NCI-H2029 (cell line): Measurements from ENCODE around the gene DTNB.
"Not testable (repeated sequence)": the region's sequence is repeated elsewhere in the genome, so short reads cannot be mapped to it uniquely, and the experiment has no call there.

ENCODE experiments used
- DNase-seq: peaks from one replicate; lab custom pipeline; 2025; lab: John Stamatoyannopoulos, UW

Gene DTNB

DNA sequence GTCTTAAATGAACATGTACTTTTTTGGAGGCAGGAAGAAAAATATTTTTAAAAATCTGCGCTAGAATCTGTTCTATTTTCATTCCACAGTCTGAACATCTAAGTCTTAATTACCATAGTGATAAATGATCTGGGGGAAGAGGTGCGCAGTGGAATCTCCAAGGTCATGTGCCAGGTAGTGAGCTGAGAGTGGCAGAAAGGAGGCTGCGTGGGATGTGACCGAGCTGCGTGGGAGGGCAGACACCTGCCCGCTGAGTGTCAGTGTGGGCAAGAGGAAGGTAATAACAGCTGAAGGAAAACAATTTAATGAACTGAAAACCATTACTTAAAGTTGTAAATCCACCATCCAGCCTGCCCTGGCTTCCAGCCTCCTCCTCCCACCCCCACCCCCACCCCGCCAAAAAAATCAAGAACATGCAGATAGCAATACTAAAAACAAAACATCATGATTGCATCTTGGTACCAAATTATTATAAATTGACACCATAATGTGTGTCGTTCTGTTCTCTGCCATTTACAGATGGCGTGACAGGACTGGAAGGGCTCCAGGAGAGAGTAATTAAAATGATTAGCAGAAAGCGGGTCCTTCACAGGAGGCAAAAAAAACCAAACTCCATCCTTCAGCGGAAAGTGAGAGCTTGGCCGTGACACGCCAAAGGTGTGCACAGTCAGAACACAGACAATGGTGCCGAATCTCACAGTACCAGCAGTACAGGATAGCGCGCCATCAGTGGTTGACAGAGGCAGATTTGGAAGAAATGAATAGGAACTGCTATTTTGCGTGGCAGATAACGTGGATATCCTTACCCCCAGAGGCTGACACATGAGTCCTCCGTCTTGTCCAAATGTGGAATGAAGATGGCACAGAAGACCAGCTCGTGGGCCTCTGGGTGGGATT, 11.4 kb upstream of the DTNB start:
- no peak for DNase-seq

DNA sequence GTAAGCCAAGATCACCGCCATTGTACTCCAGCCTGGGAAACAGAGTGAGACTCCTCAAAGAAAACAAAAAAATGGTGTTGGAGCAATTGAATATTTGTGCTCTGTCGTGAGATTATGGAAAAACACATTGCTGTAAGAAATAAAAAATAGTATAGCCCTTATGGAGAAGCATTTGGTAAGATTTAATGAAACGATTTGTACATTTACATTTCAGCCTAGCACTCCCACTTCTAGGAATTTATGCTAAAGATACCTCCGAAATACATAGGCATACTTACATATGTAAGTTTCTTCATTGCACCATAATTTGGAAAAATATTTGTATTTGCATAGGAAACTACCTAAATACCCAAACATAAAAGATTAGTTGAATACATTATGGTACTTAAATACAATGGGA, 8.7 kb upstream of the DTNB start:
- no peak for DNase-seq

DNA sequence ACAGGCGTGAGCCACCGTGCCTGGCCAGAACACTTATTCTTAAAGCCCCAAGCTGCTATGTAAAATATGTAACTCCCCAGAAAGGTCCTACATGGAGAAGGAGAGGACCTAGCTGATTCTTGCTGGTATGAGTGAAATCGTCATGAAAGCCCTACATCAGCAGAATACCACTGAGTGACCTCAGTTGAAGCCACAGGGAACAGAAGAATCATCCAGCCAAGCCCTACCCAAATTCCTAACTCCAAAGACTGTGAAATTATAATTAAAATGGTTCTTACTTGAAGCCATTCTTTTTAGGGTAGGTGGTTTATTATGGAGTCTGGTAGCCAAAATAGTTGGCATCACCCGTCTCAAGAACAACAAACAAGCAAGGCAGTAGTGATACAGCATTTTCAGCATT, 4.5 kb upstream of the DTNB start:
- no peak for DNase-seq

DNA sequence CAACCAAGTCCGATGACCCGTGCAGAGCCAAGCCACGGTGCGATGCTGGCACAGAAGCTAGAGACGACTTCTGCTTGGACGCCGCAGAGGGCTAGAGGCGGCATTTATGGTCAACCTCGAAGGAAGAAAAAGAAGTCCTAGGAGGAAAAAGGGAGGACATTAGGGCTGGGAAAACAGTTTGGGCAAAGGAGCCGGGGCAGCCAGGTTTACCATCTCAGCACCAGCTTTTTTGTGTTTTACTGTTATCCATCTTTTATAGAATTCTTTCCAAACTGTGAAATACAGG, 643 bp upstream of the DTNB start:
- DNase-seq: no peak

DNA sequence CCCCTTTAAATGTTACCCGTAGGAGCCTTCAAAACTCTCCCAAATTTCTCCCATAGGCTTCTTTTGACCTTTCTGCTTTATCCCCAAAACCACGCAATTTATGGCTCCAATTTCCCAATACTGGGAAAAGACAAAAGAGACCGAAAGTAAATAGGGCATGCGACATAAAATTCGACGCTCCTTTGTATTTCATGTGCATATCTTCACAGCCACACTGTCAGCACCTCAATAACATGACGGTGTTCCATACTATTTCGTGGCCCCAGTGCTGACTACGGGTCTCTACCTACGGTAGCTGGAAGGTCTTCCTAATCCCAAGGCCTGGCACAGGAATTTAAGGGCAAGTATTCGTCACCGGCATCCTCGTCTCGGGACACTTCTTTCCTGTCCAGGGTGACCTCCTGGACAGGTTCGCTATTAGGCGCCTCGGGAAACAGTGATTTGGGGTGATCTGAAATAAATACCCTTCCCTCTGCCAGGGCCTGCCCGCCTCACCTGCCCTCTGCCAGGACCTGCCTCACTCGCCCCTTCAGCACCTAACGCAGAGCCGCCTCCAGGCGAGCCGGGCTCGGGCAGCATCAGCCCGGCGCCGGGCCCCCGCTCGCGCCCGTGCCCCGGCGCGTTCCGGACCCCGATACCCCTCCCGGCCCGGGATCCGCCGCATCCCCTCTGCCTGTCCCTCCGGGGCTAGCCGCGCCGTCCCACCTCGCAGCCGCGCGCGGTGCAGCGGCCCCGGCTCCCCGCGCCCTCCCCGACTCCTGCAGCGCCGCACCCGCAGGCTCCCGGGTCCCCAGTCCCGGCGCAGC, 680 bp downstream of the DTNB start:
- peak; percentile 31 for DNase-seq

DNA sequence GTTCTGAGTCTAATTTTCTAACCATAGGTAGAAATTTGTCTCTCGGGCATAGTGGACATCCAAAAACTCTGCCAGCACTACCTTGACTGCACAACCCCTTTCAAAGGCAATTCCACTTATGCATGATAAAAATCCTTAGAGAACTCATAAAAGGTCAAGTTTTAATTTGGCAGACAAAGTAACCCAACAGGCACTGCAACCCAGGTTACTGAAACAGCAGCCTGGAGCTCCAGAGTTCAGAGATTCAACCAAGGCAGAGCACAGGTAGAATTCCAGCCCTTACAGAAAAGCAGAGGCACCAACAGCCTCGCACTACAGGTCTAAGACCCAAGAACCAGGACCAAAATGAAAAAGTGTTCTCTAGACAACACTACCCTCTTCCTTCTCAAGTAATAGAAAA, 1.8 kb downstream of the DTNB start:
- DNase-seq: no peak

DNA sequence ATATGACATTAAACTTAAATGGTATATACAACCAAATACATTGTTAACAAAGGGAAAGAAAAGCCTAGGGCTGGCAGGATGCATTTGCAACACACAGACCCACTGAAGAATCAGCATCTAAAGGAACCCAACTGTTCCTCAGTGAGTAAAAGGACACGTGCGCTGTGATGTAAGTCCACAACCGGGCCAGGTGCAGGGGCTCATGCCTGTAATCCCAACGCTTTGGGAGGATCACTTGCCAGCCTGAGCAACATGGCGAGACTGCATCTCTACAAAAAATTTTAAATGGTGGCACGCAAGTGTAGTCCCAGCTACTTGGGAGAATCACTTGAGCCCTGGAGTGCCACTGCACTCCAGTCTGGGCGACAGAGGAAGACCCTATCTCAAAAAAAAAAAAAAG, 3.9 kb downstream of the DTNB start:
- no peak for DNase-seq

DNA sequence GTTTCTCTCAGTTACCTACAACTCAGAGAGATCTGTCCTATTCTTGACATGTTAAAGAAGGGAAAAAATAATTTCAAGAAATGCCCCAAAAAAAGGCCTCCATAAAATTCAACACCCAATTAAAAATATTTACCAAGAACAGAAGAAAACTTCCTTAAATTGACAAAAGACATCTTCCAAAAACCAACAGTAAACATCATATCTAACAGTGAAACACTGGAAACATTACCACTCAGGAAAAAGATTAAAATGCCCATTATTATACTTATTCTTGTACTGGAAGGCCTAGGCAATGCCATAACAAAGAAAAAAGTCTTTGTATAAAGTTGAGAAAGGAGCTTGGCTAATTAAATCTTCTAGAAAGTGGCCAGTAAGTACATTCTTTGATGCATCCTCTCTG, 7.2 kb downstream of the DTNB start:
- DNase-seq: no peak

DNA sequence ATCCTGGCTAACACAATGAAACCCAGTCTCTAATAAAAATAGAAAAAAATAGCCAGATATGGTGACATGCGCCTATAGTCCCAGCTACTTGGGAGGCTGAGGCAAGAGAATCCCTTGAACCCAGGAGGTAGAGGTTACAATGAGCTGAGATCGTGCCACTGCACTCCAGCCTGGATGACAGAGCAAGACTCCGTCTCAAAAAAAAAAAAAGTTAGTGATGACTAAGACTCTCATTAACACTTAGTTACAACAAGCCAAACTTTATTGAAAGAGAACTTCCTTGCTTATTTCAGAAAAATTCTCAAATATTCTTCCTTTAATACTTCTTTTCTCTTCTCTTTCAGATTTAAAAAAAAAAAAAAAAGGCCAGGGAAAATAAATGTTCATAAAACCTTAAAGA, 7.9 kb downstream of the DTNB start:
- not testable (repeated sequence) for DNase-seq

DNA sequence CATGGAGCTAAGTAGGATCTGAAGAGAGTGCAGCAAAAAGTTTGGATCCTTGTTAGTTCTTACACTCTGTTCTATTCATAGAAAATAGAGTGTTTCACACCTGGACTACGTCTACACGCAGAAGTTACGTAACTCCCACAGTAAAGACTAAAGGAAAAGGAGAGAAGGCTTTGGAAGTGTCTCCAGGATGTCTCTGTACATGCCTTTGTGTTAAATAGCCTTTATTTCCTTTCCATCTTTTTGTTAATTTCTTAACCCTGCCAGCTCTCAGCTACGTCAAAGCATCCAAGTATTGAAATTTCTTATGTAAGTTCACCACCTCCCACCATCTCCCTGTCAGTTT, 8.4 kb downstream of the DTNB start:
- DNase-seq: no peak

DNA sequence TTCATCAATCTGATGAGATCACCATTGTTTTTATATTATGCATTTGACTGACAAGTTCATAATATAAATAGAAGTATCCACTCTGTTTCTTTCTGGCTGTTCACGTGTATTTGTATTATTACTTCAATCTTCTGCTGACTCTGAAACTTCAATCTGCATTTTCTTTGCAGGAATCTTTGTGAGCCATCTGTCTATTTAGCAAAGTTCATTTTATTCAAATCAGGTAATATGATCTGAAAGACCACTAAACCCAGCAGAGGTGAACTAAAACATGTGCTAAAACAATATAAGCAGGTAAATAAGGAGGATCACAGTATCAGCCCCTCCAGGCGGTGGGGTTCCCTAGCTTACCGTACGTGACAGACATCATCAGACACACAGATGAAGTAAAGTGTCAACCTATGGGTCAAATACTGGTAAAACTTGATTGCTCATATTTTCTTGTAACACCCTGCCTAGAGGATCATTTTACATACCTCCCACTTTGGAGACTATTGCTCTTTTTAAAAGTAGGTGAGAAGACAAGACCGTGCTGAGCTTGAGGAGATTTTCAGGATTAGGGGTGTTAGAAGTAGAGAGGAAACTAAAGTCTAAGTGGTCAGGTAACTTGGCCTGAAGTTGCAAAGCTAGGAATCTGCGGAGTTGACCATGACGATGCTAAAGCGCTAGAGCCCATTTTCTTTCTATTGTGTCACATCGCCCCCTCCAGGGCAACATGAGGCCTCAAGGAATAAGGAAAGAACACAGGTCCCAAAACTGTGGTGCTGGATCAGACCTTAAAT, 9.0 kb downstream of the DTNB start:
- no peak for DNase-seq

DNA sequence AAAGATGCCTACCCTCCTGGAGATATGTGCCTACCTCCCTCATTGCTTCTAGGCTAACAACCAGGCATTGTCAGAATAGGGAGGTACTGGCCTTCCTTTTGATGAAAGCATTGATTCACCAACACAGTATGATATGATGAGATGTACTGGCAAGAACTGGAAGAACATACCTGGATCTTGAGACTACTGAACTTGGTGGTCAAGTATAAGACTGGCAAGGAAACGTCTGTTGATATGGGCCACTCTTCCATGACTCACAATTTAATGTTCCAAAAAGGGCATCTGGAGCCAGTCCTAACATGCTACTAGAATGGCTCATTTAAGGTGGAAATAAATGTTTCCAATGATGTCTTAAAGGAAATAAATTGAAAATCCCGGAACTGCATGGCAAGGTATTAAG, 18.1 kb downstream of the DTNB start:
- DNase-seq: no peak

DNA sequence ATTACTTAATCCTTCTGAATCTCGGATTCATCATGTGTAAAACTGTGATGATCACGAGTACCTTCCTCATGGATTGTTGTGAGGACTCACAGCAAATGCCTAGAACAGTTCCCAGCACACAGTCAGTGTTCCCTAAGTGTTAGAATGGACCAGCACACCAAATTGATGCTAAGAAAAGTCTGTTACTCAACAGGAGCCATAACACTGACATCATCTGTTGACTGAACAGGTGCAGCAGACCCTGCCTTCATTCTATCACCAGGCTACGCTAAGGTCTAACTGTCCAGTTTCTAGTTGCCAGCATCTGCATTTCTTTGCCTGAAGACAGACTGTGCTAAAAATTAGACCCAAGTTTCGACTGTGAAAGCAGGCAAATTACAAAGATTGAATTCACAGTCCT, 18.6 kb downstream of the DTNB start:
- no peak for DNase-seq

DNA sequence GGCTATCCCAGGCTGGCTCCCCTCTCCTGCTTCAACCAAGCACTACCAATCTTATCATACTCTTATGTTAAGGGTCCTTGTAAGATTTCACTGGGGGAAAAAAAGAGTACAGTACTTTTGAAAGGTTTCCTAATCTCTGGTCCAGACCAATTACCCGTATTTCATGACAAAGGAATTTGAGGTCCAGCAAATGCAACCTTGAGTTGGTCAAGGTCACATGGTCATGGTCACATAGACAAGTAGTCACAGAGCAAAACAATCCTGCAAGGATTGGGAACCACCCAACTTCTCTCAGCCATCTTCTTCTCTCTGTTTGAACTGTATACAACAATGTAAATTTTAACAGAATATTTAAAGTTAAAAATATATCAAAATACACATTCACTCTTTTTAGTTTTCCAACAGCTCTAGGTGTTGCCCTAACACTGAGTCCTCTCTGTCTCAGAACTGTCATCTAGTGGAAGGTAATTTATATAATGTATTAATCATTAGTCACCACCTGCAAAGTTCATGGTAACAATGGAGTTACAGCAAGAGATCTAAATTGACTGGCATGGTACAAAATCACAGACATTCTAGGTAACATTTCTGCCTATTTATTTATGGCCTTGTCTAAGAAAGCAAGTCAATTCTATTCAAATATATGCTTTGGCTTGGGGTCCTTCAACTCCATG, 21.5 kb downstream of the DTNB start:
- DNase-seq: no peak

DNA sequence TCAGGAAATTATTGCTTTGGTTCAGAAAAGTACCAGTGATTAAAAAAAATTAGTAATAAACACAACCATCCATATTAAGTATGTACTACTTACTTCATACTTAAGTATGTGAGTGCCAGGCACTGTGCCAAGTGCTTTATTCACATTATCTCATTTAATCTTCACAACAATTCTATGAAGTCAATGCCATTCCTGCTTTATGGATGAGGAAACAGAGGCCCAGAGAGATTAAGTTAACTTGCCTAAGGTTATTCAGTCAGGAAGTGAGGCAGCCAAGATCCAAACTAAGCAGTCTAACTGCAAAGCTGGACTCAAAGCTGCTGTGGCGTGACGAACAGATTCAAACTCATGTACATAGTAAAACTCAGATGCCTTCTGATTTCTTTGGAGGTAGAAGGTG, 22.3 kb downstream of the DTNB start:
- no peak for DNase-seq

DNA sequence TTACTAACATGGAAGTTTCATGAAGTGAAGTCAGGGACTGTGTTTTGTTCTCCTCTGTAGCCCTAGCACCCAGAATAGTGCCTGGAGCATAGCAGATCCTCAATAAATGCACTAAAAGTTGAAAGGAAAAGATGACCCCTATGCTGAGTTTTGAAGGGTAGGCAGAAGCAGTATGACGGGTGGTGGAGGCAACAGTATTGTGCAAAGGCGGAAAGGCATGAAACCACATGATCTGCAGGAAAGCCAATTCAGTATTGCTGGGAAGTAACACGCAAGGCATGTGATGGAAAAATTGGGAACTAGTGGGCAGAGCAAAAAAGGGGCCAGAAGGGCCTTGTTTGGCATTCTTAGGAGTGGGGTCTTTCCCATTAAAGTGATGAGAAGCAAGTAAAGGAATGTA, 23.1 kb downstream of the DTNB start:
- no peak for DNase-seq

DNA sequence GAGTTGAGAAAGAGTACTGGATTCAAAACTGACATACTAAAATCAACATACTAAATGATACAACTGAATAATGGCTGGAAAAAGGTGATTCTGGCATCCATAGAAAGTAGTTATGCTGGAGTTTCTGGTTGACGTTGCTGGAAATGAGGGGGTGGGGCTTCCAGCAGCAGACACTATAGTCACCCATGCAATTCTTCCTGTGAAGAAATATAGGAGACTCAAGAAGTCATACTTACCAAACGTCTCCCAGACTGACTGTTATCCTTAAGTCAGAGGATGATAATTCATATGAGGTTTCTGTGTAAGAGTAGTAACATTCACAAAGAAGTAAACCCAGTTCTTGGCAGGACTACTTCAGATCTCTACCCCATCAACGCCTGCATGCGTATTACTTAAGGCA, 23.6 kb downstream of the DTNB start:
- no peak for DNase-seq

DNA sequence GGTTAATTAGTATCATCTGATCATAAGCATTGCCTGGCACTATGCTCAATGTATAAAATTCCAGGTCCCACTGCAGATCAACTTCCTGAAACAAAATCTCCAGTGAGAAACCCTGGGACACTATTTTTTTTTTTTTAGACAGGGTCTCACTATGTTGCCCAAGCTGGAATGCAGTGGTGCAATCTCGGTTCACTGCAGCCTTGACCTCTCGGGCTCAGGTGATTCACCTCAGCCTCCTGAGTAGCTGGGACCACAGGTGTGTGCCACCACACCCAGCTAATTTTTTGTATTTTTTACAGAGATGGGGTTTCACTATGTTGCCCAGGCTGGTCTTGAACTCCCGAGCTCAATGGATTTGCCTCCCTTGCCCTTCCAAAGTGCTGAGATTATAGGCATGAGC, 31.1 kb downstream of the DTNB start:
- DNase-seq: no peak

DNA sequence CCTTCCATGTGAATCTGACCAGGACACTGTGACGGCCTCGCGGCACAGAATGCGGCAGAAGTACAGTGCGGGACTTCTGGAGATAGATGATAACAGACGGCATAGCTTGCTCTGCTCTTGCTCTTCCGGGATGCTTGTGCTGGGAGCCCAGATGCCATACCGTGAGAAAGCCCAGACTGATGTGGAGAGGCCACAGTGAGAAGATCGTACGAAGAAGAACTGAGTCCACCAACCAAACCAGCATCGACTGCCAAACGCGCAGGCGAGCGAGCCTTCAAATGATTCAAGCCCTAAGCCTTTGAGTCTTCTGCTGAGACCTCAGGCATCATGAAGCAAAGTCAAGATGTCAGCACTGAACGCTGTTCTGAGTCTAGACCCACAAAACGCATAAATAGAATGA, 33.7 kb downstream of the DTNB start:
- no peak for DNase-seq

DNA sequence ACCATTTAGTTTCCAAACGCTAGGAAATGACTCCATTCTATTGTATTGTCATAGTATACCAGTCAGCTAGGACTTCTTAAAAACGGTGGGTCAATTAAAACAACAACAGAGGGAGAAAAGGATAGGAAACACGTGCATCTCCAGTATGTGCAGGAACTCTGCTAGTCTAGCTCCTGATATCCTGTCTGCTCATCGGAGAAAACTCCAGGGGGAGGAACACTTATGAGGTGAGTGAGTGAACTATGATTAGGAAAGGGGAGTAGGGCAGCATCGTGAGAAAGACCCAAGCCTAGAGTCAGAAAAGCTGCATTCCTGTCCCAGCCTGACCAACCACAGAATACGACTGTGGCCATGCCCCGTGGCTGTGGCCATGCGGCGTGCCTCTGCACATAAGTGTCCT, 34.2 kb downstream of the DTNB start:
- no peak for DNase-seq

DNA sequence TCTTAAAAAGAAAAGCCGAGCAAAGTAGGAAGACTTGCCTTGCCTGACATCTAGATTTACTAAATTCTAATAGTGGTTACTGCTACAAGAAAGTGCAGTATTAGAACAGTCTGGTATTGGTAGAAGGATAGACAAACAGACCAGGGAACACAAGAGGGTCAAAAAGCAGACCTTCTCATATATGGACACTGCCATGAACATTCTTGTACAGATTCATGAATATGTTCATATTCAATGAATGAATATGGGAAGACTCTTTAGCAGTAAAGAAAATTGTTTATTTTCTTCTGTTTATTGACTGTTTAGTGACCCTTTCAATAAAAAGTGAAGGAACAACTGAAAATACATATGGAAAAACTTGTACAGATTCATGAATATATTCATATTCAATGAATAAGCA, 37.6 kb downstream of the DTNB start:
- no peak for DNase-seq

DNA sequence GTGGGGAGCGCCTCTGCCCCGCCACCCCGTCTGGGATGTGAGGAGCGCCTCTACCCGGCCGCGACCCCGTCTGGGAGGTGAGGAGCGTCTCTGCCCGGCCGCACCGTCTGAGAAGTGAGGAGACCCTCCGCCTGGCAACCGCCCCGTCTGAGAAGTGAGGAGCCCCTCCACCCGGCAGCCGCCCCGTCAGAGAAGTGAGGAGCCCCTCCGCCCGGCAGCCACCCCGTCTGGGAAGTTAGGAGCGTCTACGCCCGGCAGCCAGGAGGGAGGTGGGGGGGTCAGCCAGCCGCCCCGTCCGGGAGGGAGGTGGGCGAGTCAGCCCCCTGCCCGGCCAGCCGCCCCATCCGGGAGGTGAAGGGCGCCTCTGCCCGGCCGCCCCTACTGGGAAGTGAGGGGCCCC, 39.6 kb downstream of the DTNB start:
- not testable (repeated sequence) for DNase-seq
